Measurements from ENCODE around the gene LMLN. TPM values are rescaled to one million over a fixed set of nuclear protein-coding genes. Genes with fewer than 3 reads are reported as not detected.
"Not testable (repeated sequence)": the region's sequence is repeated elsewhere in the genome, so short reads cannot be mapped to it uniquely, and the experiment has no call there.

LMLN gene
- polyA plus RNA-seq, 3 donors: 0.41 to 1.3 (median 1.00) TPM

GRCh38 chr3:198081421-198081844, 121.4 kb downstream of the LMLN start:
- Mint-ChIP-seq H3K27me3 (ENCODE audit: low read depth in 3 of 3) (peaks cover 36 to 71% (median 50%) of the 10 kb centered on the region in 3 donors), H3K27ac (no peak overlapping the region), H3K4me1 (peaks cover 8% of the 10 kb centered on the region), H3K9me3 (peaks cover 2 to 11% (median 7%) of the 10 kb centered on the region in 7 donors), H3K4me3 (peak overlapping the region in 1 of 2 donors; percentile 46), H3K36me3 (peaks cover 0 to 7% of the 10 kb centered on the region in 2 donors)
- peak overlapping the region; percentile 87 for H3K4me2 ChIP-seq (replicated peaks; ENCODE audit: extremely low read depth, low read length, poor library complexity, severe bottlenecking)
- intact Hi-C loops (cut with micrococcal nuclease): loop anchor here in 1 of 2 donors (10.0 kb wide), 1 partner anchor 117 kb away; the partner anchor contains the start of gene LMLN
- WGBS (ENCODE audit: insufficient coverage): 22% methylated on average over 32 of the region's 33 CpGs
- TF ChIP-seq CTCF (IDR thresholded peaks at IDR 0.05): no peak
- peak overlapping the region in 1 of 3 experiments; percentile 74 for H3K4me3 ChIP-seq (replicated peaks in 1 of 3; ENCODE audit: low read depth in 2 of 3, low read length in 3 of 3)
- no peak overlapping the region for H3K9ac ChIP-seq (ENCODE audit: insufficient read depth, low read length, poor library complexity, severe bottlenecking)
- no peak overlapping the region for H2AFZ ChIP-seq (ENCODE audit: insufficient read depth, low read depth, low read length, poor library complexity, severe bottlenecking)
- no peaks in the 10 kb centered on the region for H3K79me2 ChIP-seq (ENCODE audit: insufficient read depth, low read length)
- H3K9me3 ChIP-seq (replicated peaks in 1 of 2; ENCODE audit: control insufficient read depth in 1 of 2, insufficient read depth in 1 of 2, low read length in 2 of 2): peaks cover 7 to 11% of the 10 kb centered on the region in 2 donors
- H3K4me1 ChIP-seq (ENCODE audit: control insufficient read depth in 1 of 2, insufficient read depth in 2 of 2, low read length in 2 of 2): peaks cover 16 to 18% of the 10 kb centered on the region in 2 donors
- peaks cover 42 to 70% of the 10 kb centered on the region in 2 donors for H3K27me3 ChIP-seq (ENCODE audit: control insufficient read depth in 2 of 2, insufficient read depth in 2 of 2, low read length in 2 of 2)
- no peaks in the 10 kb centered on the region for H4K20me1 ChIP-seq (ENCODE audit: insufficient read depth, low read length)
- no peak overlapping the region for H3K27ac ChIP-seq (ENCODE audit: low read depth in 1 of 2, low read length in 2 of 2)
- H3K36me3 ChIP-seq (replicated peaks in 1 of 2; ENCODE audit: control insufficient read depth in 1 of 2, insufficient read depth in 2 of 2, low read length in 2 of 2): no peaks in the 10 kb centered on the region
- DNase-seq: no peak

GRCh38 chr3:198082226-198082625, 122.2 kb downstream of the LMLN start:
- intact Hi-C loops (cut with micrococcal nuclease): loop anchor here in 1 of 2 donors (10.0 kb wide), 1 partner anchor 117 kb away; the partner anchor contains the start of gene LMLN

More at GRCh38 chr3:198082226-198082625, 122.2 kb downstream of the LMLN start:
- Histone ChIP-seq H3K4me1 (ENCODE audit: control insufficient read depth in 1 of 2, insufficient read depth in 2 of 2, low read length in 2 of 2) (peaks cover 16 to 18% of the 10 kb centered on the region in 2 donors), H3K27me3 (ENCODE audit: control insufficient read depth in 2 of 2, insufficient read depth in 2 of 2, low read length in 2 of 2) (peaks cover 46 to 75% of the 10 kb centered on the region in 2 donors), H3K9me3 (replicated peaks in 1 of 2; ENCODE audit: control insufficient read depth in 1 of 2, insufficient read depth in 1 of 2, low read length in 2 of 2) (peaks cover 7 to 11% of the 10 kb centered on the region in 2 donors)
- H4K20me1 ChIP-seq (ENCODE audit: insufficient read depth, low read length); H3K36me3 Mint-ChIP-seq; H2AFZ ChIP-seq (ENCODE audit: insufficient read depth, low read depth, low read length, poor library complexity, severe bottlenecking); H3K4me3 ChIP-seq (replicated peaks in 1 of 3; ENCODE audit: low read depth in 2 of 3, low read length in 3 of 3); DNase-seq; H3K4me1 Mint-ChIP-seq; H3K79me2 ChIP-seq (ENCODE audit: insufficient read depth, low read length); H3K36me3 ChIP-seq (replicated peaks in 1 of 2; ENCODE audit: control insufficient read depth in 1 of 2, insufficient read depth in 2 of 2, low read length in 2 of 2); H3K27ac Mint-ChIP-seq; H3K4me2 ChIP-seq (replicated peaks; ENCODE audit: extremely low read depth, low read length, poor library complexity, severe bottlenecking); H3K9ac ChIP-seq (ENCODE audit: insufficient read depth, low read length, poor library complexity, severe bottlenecking); H3K27ac ChIP-seq (ENCODE audit: low read depth in 1 of 2, low read length in 2 of 2): not testable (repeated sequence)
- H3K4me3 Mint-ChIP-seq: peak overlapping the region in 1 of 2 donors; percentile 80
- H3K27me3 Mint-ChIP-seq (ENCODE audit: low read depth in 3 of 3): peaks cover 44 to 71% (median 56%) of the 10 kb centered on the region in 3 donors
- H3K9me3 Mint-ChIP-seq: peaks cover 2 to 11% (median 7%) of the 10 kb centered on the region in 7 donors
- WGBS (ENCODE audit: insufficient coverage): no CpG with 5 or more reads among the region's 4 CpGs
